Measurements from ENCODE around the gene MAP3K7. TPM values are rescaled to one million over a fixed set of nuclear protein-coding genes. Genes with fewer than 3 reads are reported as not detected.

MAP3K7 gene
- total RNA-seq, 3 donors from 2014 or later (not counting 1 experiment from before 2014, with no cell fraction given): 17.5 to 30.2 (median 27.5) TPM

- H3K4me3 ChIP-seq (ENCODE audit: low read length): no peak overlapping the region
- Mint-ChIP-seq H3K9me3 (no peaks in the 10 kb centered on the region), H3K27ac (no peak overlapping the region), H3K4me3 (no peak overlapping the region), H3K4me1 (peaks cover 21 to 23% of the 10 kb centered on the region in 2 donors), H3K36me3 (no peaks in the 10 kb centered on the region), H3K27me3 (ENCODE audit: low read depth in 2 of 2) (no peaks in the 10 kb centered on the region)
- no peaks in the 10 kb centered on the region for H3K27me3 ChIP-seq (ENCODE audit: control insufficient read depth, insufficient read depth, low read length)
- H3K9me3 ChIP-seq (ENCODE audit: control insufficient read depth, insufficient read depth, low read length): no peaks in the 10 kb centered on the region
- intact Hi-C loops (cut with micrococcal nuclease): no loop called here
- 88% methylated on average over 7 of the region's 7 CpGs for WGBS (ENCODE audit: insufficient coverage)
- no peak for TF ChIP-seq CTCF (IDR thresholded peaks at IDR 0.05)
- no peaks in the 10 kb centered on the region for H3K36me3 ChIP-seq (ENCODE audit: control insufficient read depth, insufficient read depth, low read length)
- no peak overlapping the region for H3K27ac ChIP-seq (ENCODE audit: low read length)
- peaks cover 26% of the 10 kb centered on the region for H3K4me1 ChIP-seq (ENCODE audit: control insufficient read depth, insufficient read depth, low read length)
- DNase-seq (no peak), ATAC-seq (no peak)
These were observed 118.8 kb downstream of the MAP3K7 start for GRCh38 chr6:90468080-90468479.

GRCh38 chr6:90467546-90467945 lies 119.3 kb downstream of the MAP3K7 start:
- no peaks in the 10 kb centered on the region for H3K27me3 ChIP-seq (ENCODE audit: control insufficient read depth, insufficient read depth, low read length)
- no peak overlapping the region for H3K4me3 ChIP-seq (ENCODE audit: low read length)
- H3K36me3 ChIP-seq (ENCODE audit: control insufficient read depth, insufficient read depth, low read length): no peaks in the 10 kb centered on the region
- Mint-ChIP-seq H3K9me3 (no peaks in the 10 kb centered on the region), H3K27me3 (ENCODE audit: low read depth in 2 of 2) (no peaks in the 10 kb centered on the region), H3K4me3 (no peak overlapping the region), H3K36me3 (no peaks in the 10 kb centered on the region), H3K27ac (no peak overlapping the region), H3K4me1 (peaks cover 17 to 19% of the 10 kb centered on the region in 2 donors)
- ATAC-seq (no peak), DNase-seq (no peak)
- intact Hi-C loops (cut with micrococcal nuclease): no loop called here
- peaks cover 24% of the 10 kb centered on the region for H3K4me1 ChIP-seq (ENCODE audit: control insufficient read depth, insufficient read depth, low read length)
- no peak for TF ChIP-seq CTCF (IDR thresholded peaks at IDR 0.05)
- H3K27ac ChIP-seq (ENCODE audit: low read length): no peak overlapping the region
- no peaks in the 10 kb centered on the region for H3K9me3 ChIP-seq (ENCODE audit: control insufficient read depth, insufficient read depth, low read length)

GRCh38 chr6:90466154-90466940 lies 120.5 kb downstream of the MAP3K7 start:
- no peak for TF ChIP-seq CTCF (IDR thresholded peaks at IDR 0.05)
- H3K27ac Mint-ChIP-seq: no peak overlapping the region
- Histone ChIP-seq H3K27me3 (ENCODE audit: control insufficient read depth, insufficient read depth, low read length) (no peaks in the 10 kb centered on the region), H3K9me3 (ENCODE audit: control insufficient read depth, insufficient read depth, low read length) (no peaks in the 10 kb centered on the region), H3K4me3 (ENCODE audit: low read length) (no peak overlapping the region), H3K36me3 (ENCODE audit: control insufficient read depth, insufficient read depth, low read length) (no peaks in the 10 kb centered on the region), H3K27ac (ENCODE audit: low read length) (no peak overlapping the region), H3K4me1 (ENCODE audit: control insufficient read depth, insufficient read depth, low read length) (peaks cover 16% of the 10 kb centered on the region)
- H3K36me3 Mint-ChIP-seq: no peaks in the 10 kb centered on the region
- ATAC-seq: no peak
- peaks cover 12 to 14% of the 10 kb centered on the region in 2 donors for H3K4me1 Mint-ChIP-seq
- intact Hi-C loops (cut with micrococcal nuclease): no loop called here
- H3K27me3 Mint-ChIP-seq (ENCODE audit: low read depth in 2 of 2): no peaks in the 10 kb centered on the region
- no peak for DNase-seq
- H3K4me3 Mint-ChIP-seq: no peak overlapping the region
- 98% methylated on average over 4 of the region's 8 CpGs for WGBS (ENCODE audit: insufficient coverage)
- H3K9me3 Mint-ChIP-seq: no peaks in the 10 kb centered on the region

- Mint-ChIP-seq H3K36me3 (no peaks in the 10 kb centered on the region), H3K27ac (no peak overlapping the region), H3K4me1 (peaks cover 9 to 10% of the 10 kb centered on the region in 2 donors), H3K9me3 (no peaks in the 10 kb centered on the region), H3K27me3 (ENCODE audit: low read depth in 2 of 2) (no peaks in the 10 kb centered on the region), H3K4me3 (no peak overlapping the region)
- H3K4me3 ChIP-seq (ENCODE audit: low read length): no peak overlapping the region
- H3K36me3 ChIP-seq (ENCODE audit: control insufficient read depth, insufficient read depth, low read length): no peaks in the 10 kb centered on the region
- ATAC-seq (no peak), DNase-seq (no peak)
- H3K27me3 ChIP-seq (ENCODE audit: control insufficient read depth, insufficient read depth, low read length): no peaks in the 10 kb centered on the region
- H3K27ac ChIP-seq (ENCODE audit: low read length): no peak overlapping the region
- H3K9me3 ChIP-seq (ENCODE audit: control insufficient read depth, insufficient read depth, low read length): no peaks in the 10 kb centered on the region
- intact Hi-C loops (cut with micrococcal nuclease): no loop called here
- TF ChIP-seq CTCF (IDR thresholded peaks at IDR 0.05): no peak
- 94% methylated on average over 2 of the region's 2 CpGs for WGBS (ENCODE audit: insufficient coverage)
- peaks cover 14% of the 10 kb centered on the region for H3K4me1 ChIP-seq (ENCODE audit: control insufficient read depth, insufficient read depth, low read length)
These were observed 121.2 kb downstream of the MAP3K7 start for GRCh38 chr6:90465686-90466085.
